ENCODE results near the gene MBP. TPM values are rescaled to one million over a fixed set of nuclear protein-coding genes. Genes with fewer than 3 reads are reported as not detected.

Gene MBP
- total RNA-seq, 2 donors from 2014 or later = 15.4 to 15.8 TPM

DNA sequence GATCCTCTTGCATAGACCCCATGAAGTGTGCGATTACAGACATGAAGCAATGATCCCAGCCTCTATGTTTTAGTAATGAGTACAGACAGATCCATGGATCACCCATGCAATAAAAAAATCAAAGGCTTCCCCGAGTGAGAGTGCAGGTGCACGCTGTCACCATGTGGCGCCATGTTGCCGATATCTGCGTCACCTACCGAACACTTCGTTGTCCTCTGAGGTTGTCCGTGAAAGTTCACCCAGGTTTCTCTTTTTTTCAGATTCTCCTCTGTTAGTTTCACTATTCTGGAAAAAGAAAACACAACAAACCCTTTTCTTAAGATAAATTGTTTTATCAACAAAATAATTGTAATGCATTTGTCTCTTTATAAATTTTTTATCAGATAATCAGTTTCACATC lies 66.5 kb downstream of the MBP start:
- Histone ChIP-seq H3K9me3 (no peaks in the 10 kb centered on the region), H3K27me3 (no peaks in the 10 kb centered on the region), H3K27ac (peak overlapping the region; percentile 63 to 75), H3K4me1 (peaks cover 3 to 67% of the 10 kb centered on the region in 2 donors), H3K36me3 (peaks cover 15% of the 10 kb centered on the region), H3K4me3 (no peak overlapping the region)
- no peak for TF ChIP-seq CTCF (IDR thresholded peaks at IDR 0.05)
- DNase-seq (ENCODE audit: low spot score) = no peak

DNA sequence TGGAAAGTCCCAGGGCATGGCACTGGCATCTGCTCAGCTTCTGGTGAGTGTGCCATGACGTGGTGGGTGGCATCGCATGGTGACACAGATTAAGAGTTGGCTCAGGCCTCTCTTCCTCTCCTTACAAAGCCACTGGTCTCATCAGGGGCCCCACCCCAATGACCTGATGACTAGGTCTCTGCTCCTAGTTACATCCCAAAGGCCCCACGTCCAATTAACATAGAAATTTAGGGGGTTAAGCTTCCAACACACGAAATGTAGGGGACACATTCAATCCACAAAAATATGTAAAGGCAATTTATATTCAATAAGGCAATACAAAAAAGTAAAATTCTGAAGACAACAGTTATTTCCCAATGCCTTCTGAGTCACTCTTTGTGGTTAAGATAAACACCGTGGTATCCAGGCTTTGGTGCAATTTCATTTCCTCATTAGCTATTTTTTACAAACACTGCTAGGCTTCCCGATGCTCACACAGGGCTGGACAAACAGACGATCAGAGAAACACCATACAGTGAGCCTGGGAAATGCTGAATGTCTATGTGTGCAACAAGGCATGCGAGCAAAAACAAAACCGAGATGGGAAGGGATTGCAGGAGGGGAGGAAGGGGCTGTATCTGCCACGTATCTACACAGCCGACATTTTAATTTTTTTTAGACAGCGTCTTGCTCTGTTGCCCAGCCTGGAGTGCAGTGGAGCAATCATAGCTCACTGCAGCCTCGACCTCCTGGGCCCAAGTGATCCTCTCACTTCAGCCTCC lies 67.2 kb downstream of the MBP start:
- peak overlapping the region; percentile 63 to 75 for H3K27ac ChIP-seq
- no peak for TF ChIP-seq CTCF (IDR thresholded peaks at IDR 0.05)
- no peak overlapping the region for H3K4me3 ChIP-seq
- no peaks in the 10 kb centered on the region for H3K27me3 ChIP-seq
- H3K9me3 ChIP-seq = no peaks in the 10 kb centered on the region
- peaks cover 15% of the 10 kb centered on the region for H3K36me3 ChIP-seq
- peaks cover 3 to 61% of the 10 kb centered on the region in 2 donors for H3K4me1 ChIP-seq
- peak; percentile 78 for DNase-seq (ENCODE audit: low spot score)

DNA sequence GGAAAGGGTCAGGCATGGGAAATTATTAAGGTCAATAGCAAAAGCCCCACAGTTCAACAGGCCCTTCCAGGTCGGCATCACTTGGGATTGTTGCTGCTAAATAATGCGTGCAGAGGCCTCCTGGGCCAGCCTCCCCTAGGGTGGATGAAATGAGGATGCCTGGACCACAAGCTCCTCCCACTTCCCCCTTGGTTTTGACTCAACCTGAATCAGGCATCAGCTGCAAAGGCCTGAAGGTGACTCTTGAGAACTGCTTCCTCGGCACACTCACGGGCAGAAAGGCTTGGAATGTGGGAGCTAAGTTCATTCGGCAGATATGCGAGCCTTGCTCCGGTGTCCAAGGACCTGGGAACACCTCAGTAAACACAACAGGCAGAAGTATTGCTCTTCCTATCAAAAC lies 69.3 kb downstream of the MBP start:
- Histone ChIP-seq H3K4me3 (no peak overlapping the region), H3K36me3 (peaks cover 15% of the 10 kb centered on the region), H3K9me3 (no peaks in the 10 kb centered on the region), H3K4me1 (peaks cover 3 to 52% of the 10 kb centered on the region in 2 donors), H3K27me3 (no peaks in the 10 kb centered on the region), H3K27ac (peak overlapping the region; percentile 53 to 71)
- DNase-seq (ENCODE audit: low spot score) = peak; percentile 55
- TF ChIP-seq CTCF (IDR thresholded peaks at IDR 0.05) = no peak

- Histone ChIP-seq H3K27me3 (no peaks in the 10 kb centered on the region), H3K36me3 (peaks cover 15% of the 10 kb centered on the region), H3K9me3 (no peaks in the 10 kb centered on the region), H3K4me3 (no peak overlapping the region), H3K27ac (peak overlapping the region; percentile 53 to 71), H3K4me1 (peaks cover 3 to 49% of the 10 kb centered on the region in 2 donors)
- TF ChIP-seq CTCF (IDR thresholded peaks at IDR 0.05) = no peak
- peak; percentile 36 for DNase-seq (ENCODE audit: low spot score)
These were observed 70.0 kb downstream of the MBP start for GRCh38 chr18:77062518-77063003.

DNA sequence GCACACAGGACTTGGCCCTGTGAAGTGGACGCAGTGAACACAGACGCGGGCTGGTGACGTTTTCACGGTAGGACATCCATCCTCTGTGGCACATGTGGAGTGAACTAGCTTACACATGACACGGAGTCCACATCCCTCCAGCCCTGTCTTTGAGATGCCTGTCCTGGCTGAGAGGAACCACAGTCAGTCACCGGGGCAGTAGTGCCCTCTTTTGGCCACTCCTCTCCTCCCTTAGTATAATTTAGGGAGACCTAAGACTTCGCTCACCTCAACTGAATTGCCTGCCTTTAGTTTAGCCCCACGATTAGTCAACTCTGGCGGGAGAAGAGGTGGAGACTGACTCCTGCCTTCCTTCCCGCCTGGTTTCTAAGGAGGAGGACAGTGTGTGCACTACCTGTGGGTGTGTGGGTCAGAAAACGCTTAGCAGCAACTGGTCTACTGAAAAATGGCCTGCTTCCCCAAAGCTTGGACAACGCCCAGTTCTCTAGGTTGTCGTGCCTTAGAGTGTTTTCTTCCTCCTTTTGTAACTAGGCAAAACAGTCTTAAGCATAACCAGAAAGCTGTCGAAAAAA lies 70.6 kb downstream of the MBP start:
- H3K4me1 ChIP-seq = peaks cover 3 to 49% of the 10 kb centered on the region in 2 donors
- no peak overlapping the region for H3K4me3 ChIP-seq
- no peaks in the 10 kb centered on the region for H3K27me3 ChIP-seq
- DNase-seq (ENCODE audit: low spot score) = peak; percentile 66
- peak in 1 of 2 donors; percentile 46 for TF ChIP-seq CTCF (IDR thresholded peaks at IDR 0.05)
- peak overlapping the region; percentile 53 to 71 for H3K27ac ChIP-seq
- H3K9me3 ChIP-seq = no peaks in the 10 kb centered on the region
- H3K36me3 ChIP-seq = peaks cover 15% of the 10 kb centered on the region

All from right atrium auricular region (tissue), 2 donors.